K562 (cell line): ENCODE results near the gene TUBB1. TPM values are rescaled to one million over a fixed set of nuclear protein-coding genes. Genes with fewer than 3 reads are reported as not detected.

ENCODE experiments used
- ATAC-seq: fragments of 200-7000 bp; cut with Tn5 transposase; 3 replicates; pipeline ENCODE4 v1.9.1; 2020; ENCODE audit warnings: moderate library complexity
- BruUV-seq: library from RNA; stranded (reverse); fragments of 400-500 nt; replicated peaks from 2 replicates; lab custom pipeline; 2021; lab: Mats Ljungman, UMichigan
- CTCF ChIA-PET: fragments of 300-600 bp; formaldehyde crosslinking; extraction: SDS; loops from one replicate; lab custom pipeline; 2021; ENCODE audit warnings: low intra/inter-chr PET ratio; lab: Yijun Ruan, JAX
- POLR2A ChIA-PET: fragments of 300-600, 350-650 bp; sonication (Branson Sonifier 250); formaldehyde crosslinking; extraction: SDS; loops from one replicate; lab custom pipeline; 2021; ENCODE audit warnings: antibody characterized with exemption, inconsistent platforms; lab: Yijun Ruan, JAX
- DNase-seq, 4 experiments: peaks; one replicate each; pipeline versions ENCODE4 v3.0.0 to v3.0.0-alpha.2; 2011 to 2018; ENCODE audit warnings: low spot score in 3 of 4, mixed read lengths in 3 of 4; ENCODE audit errors: extremely low read depth in 1 of 4
- FAIRE-seq: peaks from 2 replicates; lab custom pipeline; 2011; peaks lifted over from hg19 to GRCh38; lab: Jason Lieb, UNC
- H2AFZ ChIP-seq: 2 replicates; pipeline ENCODE4 v1.6.0; 2011; ENCODE audit warnings: low read depth, low read length, control low read depth, inconsistent platforms
- H3K27ac ChIP-seq: fragments of 200-600 bp; 3 replicates; pipeline ENCODE4 v1.8.0; 2011; ENCODE audit warnings: low read depth, mild to moderate bottlenecking, control low read depth, inconsistent platforms, low read length, moderate library complexity, mixed read lengths; ENCODE audit errors: extremely low read depth
- H3K27me3 ChIP-seq, 2 experiments: fragments of 300-600 bp in 1 of 2; 2 replicates in 1 of 2; 3 replicates in 1 of 2; pipeline versions ENCODE4 v1.6.0 to v1.8.0; 2011; ENCODE audit warnings: inconsistent platforms in 2 of 2, low read length in 2 of 2, mild to moderate bottlenecking in 1 of 2, mixed read lengths in 1 of 2, moderate library complexity in 1 of 2; ENCODE audit not compliant: control insufficient read depth in 2 of 2, insufficient read depth in 2 of 2
- H3K36me3 ChIP-seq: fragments of 300-600 bp; 3 replicates; pipeline ENCODE4 v1.8.0; 2011; ENCODE audit warnings: mild to moderate bottlenecking, low read length, inconsistent platforms; ENCODE audit not compliant: control insufficient read depth, insufficient read depth
- H3K4me1 ChIP-seq, 2 experiments: fragments of 200-600 bp in 1 of 2; replicated peaks in 1 of 2; 2 replicates in 1 of 2; 3 replicates in 1 of 2; pipeline versions ENCODE4 v1.5.1 to v1.8.0; 2011; ENCODE audit warnings: inconsistent platforms in 2 of 2, low read length in 2 of 2, mild to moderate bottlenecking in 1 of 2, mixed read lengths in 1 of 2, moderate library complexity in 1 of 2; ENCODE audit not compliant: control insufficient read depth in 2 of 2, insufficient read depth in 2 of 2
- H3K4me2 ChIP-seq: 2 replicates; pipeline ENCODE4 v1.6.1; 2011; ENCODE audit warnings: low read length, control low read depth, inconsistent platforms, mixed read lengths; ENCODE audit not compliant: insufficient read depth
- H3K4me3 ChIP-seq: fragments of 200-600 bp; sonication (generic), shearing (Covaris generic); 2 replicates; pipeline ENCODE4 v1.5.1; 2016; ENCODE audit warnings: control low read depth, inconsistent platforms
- H3K79me2 ChIP-seq: fragments of 200-600 bp; 3 replicates; pipeline ENCODE4 v1.8.0; 2011; ENCODE audit warnings: low read length, inconsistent platforms; ENCODE audit not compliant: control insufficient read depth, insufficient read depth
- H3K9ac ChIP-seq, 2 experiments: 2 replicates each; pipeline versions ENCODE4 v1.6.0 to v1.6.1; 2011; ENCODE audit warnings: low read depth in 2 of 2, low read length in 2 of 2, control low read depth in 1 of 2, inconsistent platforms in 1 of 2, mild to moderate bottlenecking in 1 of 2, mixed read lengths in 1 of 2; ENCODE audit not compliant: insufficient read depth in 1 of 2
- H3K9me1 ChIP-seq: one replicate; pipeline ENCODE4 v1.6.0; 2011; ENCODE audit warnings: inconsistent platforms, mild to moderate bottlenecking, low read length, moderate library complexity; ENCODE audit not compliant: control insufficient read depth, insufficient read depth
- H3K9me3 ChIP-seq: replicated peaks from 2 replicates; pipeline ENCODE4 v1.5.1; 2011; ENCODE audit warnings: low read depth, low read length, inconsistent platforms; ENCODE audit not compliant: control insufficient read depth, insufficient read depth
- H4K20me1 ChIP-seq: replicated peaks from 2 replicates; pipeline ENCODE4 v1.6.1; 2011; ENCODE audit warnings: low read length, inconsistent platforms, mixed read lengths; ENCODE audit not compliant: control insufficient read depth, insufficient read depth
- EP300 ChIP-seq: IDR thresholded peaks from 2 replicates; pipeline ENCODE4 v1.6.1; 2012; ENCODE audit warnings: low read length, improper control_type of control experiment
- KAT2B ChIP-seq: IDR thresholded peaks from one replicate; pipeline ENCODE4 v1.6.1; 2012; ENCODE audit warnings: low read depth, mild to moderate bottlenecking, control low read depth, inconsistent platforms, low read length, moderate library complexity
- NCOR1 ChIP-seq: fragments of 450-650 bp; IDR thresholded peaks from 2 replicates; pipeline ENCODE4 v1.6.1; 2016; ENCODE audit warnings: mild to moderate bottlenecking, moderate library complexity
- RBFOX2 ChIP-seq: fragments of 200-400 bp; formaldehyde crosslinking; IDR thresholded peaks from 2 replicates; pipeline ENCODE4 v1.6.1; 2017; ENCODE audit warnings: low read depth, mild to moderate bottlenecking, low read length, moderate library complexity
- RBM25 ChIP-seq: fragments of 200-400 bp; formaldehyde crosslinking; IDR thresholded peaks from 2 replicates; pipeline ENCODE4 v1.6.1; 2018; ENCODE audit warnings: low read length, low read depth, moderate library complexity; ENCODE audit not compliant: severe bottlenecking
- ZNF445 ChIP-seq: fragments of 250-450 bp; sonication (Bioruptor Pico); IDR thresholded peaks from 2 replicates; pipeline ENCODE4 v1.4.0; 2020; ENCODE audit warnings: low read depth, mild to moderate bottlenecking, moderate library complexity
- WGBS: fragments of 100-300 bp; shearing (Covaris generic); methylation state at CpG from one replicate; pipeline ENCODE4 v1.1.6; 2016; ENCODE audit warnings: low coverage, mixed read lengths; ENCODE audit not compliant: insufficient coverage; ENCODE audit errors: missing lambda C conversion rate; 5-methylcytosine and 5-hydroxymethylcytosine counted together
- in situ Hi-C: fragments of 300-500 bp; cut with MboI; formaldehyde crosslinking; loops from 4 replicates; pipeline ENCODE4 v1.15.0; 2018; ENCODE audit warnings: inconsistent platforms, mixed read lengths
- intact Hi-C: fragments of 100-400 bp; cut with micrococcal nuclease; formaldehyde crosslinking; loops from 2 replicates; pipeline ENCODE4 v1.14.2; 2022
- polyA plus RNA-seq, 8 experiments: library from polyadenylated mRNA; depleted of rRNA in 4 of 8; stranded (reverse) in 5 of 8; unstranded in 3 of 8; fragments of >200 nt; fragmentation: Nextera tagmentation in 2 of 8; fragmentation: Illumina TruSeq in 1 of 8; extraction: Ambion mirVana in 2 of 8; extraction: Trizol in 1 of 8; gene quantifications; 2 replicates each; pipeline versions ENCODE4 v1.2.1 to v1.2.3, GENCODE V29; 2011 to 2014; ENCODE audit warnings: inconsistent platforms in 1 of 8, missing spikeins in 1 of 8
- total RNA-seq, 7 experiments: library from RNA; depleted of rRNA in 6 of 7; stranded (reverse); fragments of >200 nt in 6 of 7; fragmentation: Illumina TruSeq in 2 of 7; extraction: Trizol in 2 of 7; gene quantifications; 2 replicates each; pipeline versions ENCODE4 v1.2.1 to v1.2.3, GENCODE V29; 2011 to 2021; ENCODE audit warnings: low replicate concordance in 1 of 7
- TF ChIP-seq, protein P1 (sequence below), 2 experiments: fragments of 450-650 bp; IDR thresholded peaks; 2 replicates each; pipeline ENCODE4 v1.6.1; 2016; ENCODE audit warnings: mild to moderate bottlenecking in 2 of 2, borderline replicate concordance in 1 of 2, low read depth in 1 of 2, moderate library complexity in 1 of 2

Gene TUBB1
- total and polyA plus RNA-seq, 9 of the 15 experiments (the other 6 are each of a cell fraction or from before 2014, with no cell fraction given): 1.5 to 3.9 (median 2.4) TPM

DNA sequence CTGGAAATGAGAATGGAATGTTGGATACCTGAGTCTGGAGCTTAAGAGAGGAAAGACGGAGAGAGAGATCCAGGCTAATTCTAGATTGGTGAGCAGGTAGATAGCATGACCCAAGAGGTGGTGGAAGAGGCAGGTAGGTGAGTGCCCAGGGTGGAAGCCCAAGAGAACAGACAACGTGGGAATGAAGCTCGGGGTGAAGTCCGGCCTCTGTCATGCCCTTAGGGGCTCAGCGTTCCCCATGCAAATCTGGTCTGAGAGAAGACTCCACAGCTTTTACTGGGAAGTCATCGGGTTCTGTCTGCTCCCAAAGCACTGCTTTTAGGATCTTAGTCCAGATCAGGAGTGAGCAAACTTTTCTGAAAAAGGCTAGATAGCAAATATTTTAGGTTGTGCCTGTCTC, 34.5 kb upstream of the TUBB1 start:
- in situ Hi-C loops (no loop called here), intact Hi-C loops (loop anchor here (5.0 kb wide), 2 partner anchors 48 to 92 kb away; partner anchors contain the start of gene ATP5F1E)
- ChIA-PET POLR2A (interaction anchor here (0.5 to 4.6 kb wide), 7 partner anchors 8 to 1633 kb away, joined by 3 to 29 read pairs (median 3); no protein-coding TSS in a partner anchor), CTCF (no interaction called here)
- TF ChIP-seq RBM25: no peak
- WGBS: 88% methylated on average over 5 of the region's 6 CpGs
- DNase-seq: no peak
- BruUV-seq: TSS peak; percentile 23
- Histone ChIP-seq H3K4me2 (no peak overlapping the region), H3K9ac (peak overlapping the region in 1 of 2 experiments; percentile 61; a peak in 1 of 4 replicates), H3K9me1 (no peaks in the 10 kb centered on the region), H3K4me1 (peaks cover 17 to 25% of the 10 kb centered on the region in 2 experiments; a peak in 4 of 5 replicates), H3K4me3 (no peak overlapping the region), H3K27ac (no peak overlapping the region), H3K27me3 (no peaks in the 10 kb centered on the region), H3K79me2 (peaks cover 66% of the 10 kb centered on the region), H2AFZ (no peak overlapping the region), H4K20me1 (peaks cover 5% of the 10 kb centered on the region; the same call in 1 of the 2 replicates), H3K9me3 (no peaks in the 10 kb centered on the region), H3K36me3 (peaks cover 69% of the 10 kb centered on the region)
- no peak for FAIRE-seq
- ATAC-seq: no peak

DNA sequence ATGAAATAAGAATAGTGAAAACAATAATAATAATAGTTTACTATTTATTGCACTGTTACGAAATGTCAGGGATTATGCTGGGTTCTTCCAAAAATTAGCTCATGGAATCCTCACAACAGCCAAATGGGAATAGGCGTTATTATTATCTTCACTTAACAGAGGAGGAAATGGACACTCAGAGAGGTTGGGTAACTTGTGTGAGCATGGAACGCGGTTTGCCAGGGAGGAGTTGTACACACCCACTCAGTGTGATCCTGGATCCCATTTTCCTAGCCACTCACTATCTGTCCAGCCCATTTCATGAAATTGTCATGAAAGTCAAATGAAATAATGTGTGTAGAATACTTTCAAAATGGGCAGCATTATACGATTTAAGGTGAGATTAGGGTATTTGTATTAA, 33.6 kb upstream of the TUBB1 start:
- intact Hi-C loops (no loop called here), in situ Hi-C loops (no loop called here)
- H3K9me3 ChIP-seq: no peaks in the 10 kb centered on the region
- no peak for ATAC-seq
- WGBS: 88% methylated on average over 5 of the region's 5 CpGs
- peaks cover 17 to 22% of the 10 kb centered on the region in 2 experiments; a peak in 4 of 5 replicates for H3K4me1 ChIP-seq
- no peak overlapping the region for H3K9ac ChIP-seq
- H2AFZ ChIP-seq: no peak overlapping the region
- peaks cover 5% of the 10 kb centered on the region; the same call in 1 of the 2 replicates for H4K20me1 ChIP-seq
- H3K9me1 ChIP-seq: no peaks in the 10 kb centered on the region
- no peak for DNase-seq
- ChIA-PET CTCF (no interaction called here), POLR2A (interaction anchor here (1.1 kb wide), 1 partner anchor 14 kb away, joined by 3 read pairs; no protein-coding TSS in a partner anchor)
- no peak overlapping the region for H3K4me3 ChIP-seq
- peaks cover 66% of the 10 kb centered on the region for H3K79me2 ChIP-seq
- peaks cover 77% of the 10 kb centered on the region for H3K36me3 ChIP-seq
- no TSS peak for BruUV-seq
- no peak overlapping the region for H3K27ac ChIP-seq
- no peaks in the 10 kb centered on the region for H3K27me3 ChIP-seq
- FAIRE-seq: no peak
- H3K4me2 ChIP-seq: no peak overlapping the region
- TF ChIP-seq RBFOX2 (no peak), ZNF445 (CRISPR knock-in tag) (no peak), EP300 (no peak), KAT2B (no peak), NCOR1 (no peak)
- TF ChIP-seq, protein P1, sequence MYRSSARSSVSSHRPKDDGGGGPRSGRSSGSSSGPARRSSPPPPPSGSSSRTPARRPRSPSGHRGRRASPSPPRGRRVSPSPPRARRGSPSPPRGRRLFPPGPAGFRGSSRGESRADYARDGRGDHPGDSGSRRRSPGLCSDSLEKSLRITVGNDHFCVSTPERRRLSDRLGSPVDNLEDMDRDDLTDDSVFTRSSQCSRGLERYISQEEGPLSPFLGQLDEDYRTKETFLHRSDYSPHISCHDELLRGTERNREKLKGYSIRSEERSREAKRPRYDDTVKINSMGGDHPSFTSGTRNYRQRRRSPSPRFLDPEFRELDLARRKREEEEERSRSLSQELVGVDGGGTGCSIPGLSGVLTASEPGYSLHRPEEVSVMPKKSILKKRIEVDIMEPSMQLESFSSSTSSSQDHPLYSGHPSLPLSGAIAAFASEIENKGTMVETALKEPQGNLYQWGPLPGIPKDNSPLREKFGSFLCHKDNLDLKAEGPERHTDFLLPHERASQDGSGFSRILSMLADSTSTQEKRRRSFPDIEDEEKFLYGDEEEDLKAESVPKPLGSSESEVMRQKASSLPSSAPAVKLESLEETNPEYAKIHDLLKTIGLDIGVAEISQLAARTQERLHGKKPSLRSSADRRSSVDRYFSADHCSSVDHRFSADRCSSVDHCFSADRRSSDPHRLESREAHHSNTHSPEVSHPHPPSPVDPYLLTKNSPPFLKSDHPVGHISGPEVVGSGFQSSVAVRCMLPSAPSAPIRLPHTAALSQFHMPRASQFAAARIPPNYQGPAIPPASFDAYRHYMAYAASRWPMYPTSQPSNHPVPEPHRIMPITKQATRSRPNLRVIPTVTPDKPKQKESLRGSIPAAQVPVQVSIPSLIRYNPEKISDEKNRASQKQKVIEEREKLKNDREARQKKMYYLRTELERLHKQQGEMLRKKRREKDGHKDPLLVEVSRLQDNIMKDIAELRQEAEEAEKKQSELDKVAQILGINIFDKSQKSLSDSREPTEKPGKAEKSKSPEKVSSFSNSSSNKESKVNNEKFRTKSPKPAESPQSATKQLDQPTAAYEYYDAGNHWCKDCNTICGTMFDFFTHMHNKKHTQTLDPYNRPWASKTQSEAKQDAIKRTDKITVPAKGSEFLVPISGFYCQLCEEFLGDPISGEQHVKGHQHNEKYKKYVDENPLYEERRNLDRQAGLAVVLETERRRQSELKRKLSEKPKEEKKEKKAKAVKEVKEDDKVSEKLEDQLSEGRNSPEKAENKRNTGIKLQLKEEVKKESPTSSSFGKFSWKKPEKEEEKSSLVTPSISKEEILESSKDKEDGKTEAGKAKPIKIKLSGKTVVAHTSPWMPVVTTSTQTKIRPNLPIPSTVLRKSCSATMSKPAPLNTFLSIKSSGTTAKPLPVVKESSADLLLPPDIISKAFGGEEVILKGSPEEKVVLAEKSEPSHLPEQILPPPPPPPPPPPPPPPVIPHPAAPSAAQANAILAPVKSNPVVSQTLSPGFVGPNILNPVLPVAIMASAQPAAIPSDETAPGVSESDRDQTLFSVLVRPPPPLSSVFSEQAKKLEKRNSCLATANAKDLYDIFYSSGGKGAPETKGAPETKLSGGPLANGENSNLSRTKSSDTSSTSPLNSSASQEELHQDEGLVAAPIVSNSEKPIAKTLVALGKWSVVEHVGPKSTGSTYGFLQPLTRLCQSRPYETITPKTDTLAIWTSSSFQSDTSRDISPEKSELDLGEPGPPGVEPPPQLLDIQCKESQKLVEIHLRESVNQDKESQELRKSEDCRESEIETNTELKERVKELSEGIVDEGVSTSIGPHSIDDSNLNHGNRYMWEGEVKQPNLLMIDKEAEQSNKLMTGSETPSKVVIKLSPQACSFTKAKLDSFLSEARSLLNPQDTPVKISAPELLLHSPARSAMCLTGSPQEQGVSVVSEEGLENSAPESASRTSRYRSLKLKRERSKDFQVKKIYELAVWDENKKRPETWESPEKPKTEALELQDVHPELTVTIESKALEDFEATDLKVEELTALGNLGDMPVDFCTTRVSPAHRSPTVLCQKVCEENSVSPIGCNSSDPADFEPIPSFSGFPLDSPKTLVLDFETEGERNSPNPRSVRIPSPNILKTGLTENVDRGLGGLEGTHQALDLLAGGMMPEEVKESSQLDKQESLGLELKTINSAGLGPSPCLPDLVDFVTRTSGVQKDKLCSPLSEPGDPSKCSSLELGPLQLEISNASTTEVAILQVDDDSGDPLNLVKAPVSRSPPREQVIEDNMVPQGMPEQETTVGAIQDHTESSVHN (IDR thresholded peaks at IDR 0.05; ENCODE audit: borderline replicate concordance in 1 of 2, low read depth in 1 of 2): no peak
